NB4 (cell line): Measurements from ENCODE around the gene NFATC1.

Source experiments
- DNase-seq: peaks from one replicate; pipeline ENCODE4 v3.0.0; 2010; ENCODE audit warnings: low read depth
- H3K4me3 ChIP-seq: one replicate; pipeline ENCODE4 v1.5.1; 2011; ENCODE audit warnings: mild to moderate bottlenecking, low read depth, low read length, moderate library complexity
- CTCF ChIP-seq: IDR thresholded peaks from one replicate; pipeline ENCODE4 v1.5.1; 2012; ENCODE audit warnings: low read depth, low read length
- MYC ChIP-seq: IDR thresholded peaks from 2 replicates; pipeline ENCODE4 v1.6.1; 2011; ENCODE audit warnings: low read depth, low read length
- POLR2A ChIP-seq: IDR thresholded peaks from 2 replicates; pipeline ENCODE4 v1.6.1; 2011; ENCODE audit warnings: mild to moderate bottlenecking; ENCODE audit not compliant: insufficient read length; ENCODE audit errors: extremely low read depth
- TF ChIP-seq, protein P1 (sequence below): IDR thresholded peaks from 2 replicates; pipeline ENCODE4 v1.6.1; 2011; ENCODE audit warnings: low read depth, low read length

Gene NFATC1

GRCh38 chr18:79506191-79507075 is 110.7 kb downstream of the NFATC1 start:
- TF ChIP-seq CTCF = no peak
- TF ChIP-seq, protein P1, sequence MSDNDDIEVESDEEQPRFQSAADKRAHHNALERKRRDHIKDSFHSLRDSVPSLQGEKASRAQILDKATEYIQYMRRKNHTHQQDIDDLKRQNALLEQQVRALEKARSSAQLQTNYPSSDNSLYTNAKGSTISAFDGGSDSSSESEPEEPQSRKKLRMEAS = no peak
- TF ChIP-seq POLR2A = no peak
- TF ChIP-seq MYC = no peak
- DNase-seq = no peak
- H3K4me3 ChIP-seq = no peak overlapping the region

DNA sequence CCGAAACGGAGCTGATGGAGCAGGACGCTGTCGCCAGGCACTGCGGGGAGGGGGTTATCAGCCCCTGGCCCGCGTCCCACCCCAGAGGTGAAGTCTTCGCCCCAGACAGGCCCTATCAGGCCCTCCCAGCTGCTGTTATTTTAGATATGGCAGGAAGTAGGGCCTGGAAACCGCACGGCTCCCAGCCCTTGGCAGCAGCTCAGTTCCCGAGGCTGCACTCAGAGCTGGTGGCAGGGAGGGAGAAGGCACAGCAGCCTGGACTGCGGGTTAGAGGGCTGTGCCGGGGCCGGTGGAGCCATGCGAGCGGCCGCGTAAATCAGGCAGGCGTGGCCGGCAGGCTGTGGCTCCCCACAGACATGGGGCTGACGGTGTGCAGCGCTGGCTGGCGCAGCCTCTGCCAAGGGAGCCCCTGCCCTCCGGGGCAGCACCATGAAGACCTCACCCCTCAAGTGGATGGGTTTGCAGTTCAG is 111.4 kb downstream of the NFATC1 start:
- H3K4me3 ChIP-seq = no peak overlapping the region
- TF ChIP-seq MYC = no peak
- DNase-seq = peak; percentile 58

DNA sequence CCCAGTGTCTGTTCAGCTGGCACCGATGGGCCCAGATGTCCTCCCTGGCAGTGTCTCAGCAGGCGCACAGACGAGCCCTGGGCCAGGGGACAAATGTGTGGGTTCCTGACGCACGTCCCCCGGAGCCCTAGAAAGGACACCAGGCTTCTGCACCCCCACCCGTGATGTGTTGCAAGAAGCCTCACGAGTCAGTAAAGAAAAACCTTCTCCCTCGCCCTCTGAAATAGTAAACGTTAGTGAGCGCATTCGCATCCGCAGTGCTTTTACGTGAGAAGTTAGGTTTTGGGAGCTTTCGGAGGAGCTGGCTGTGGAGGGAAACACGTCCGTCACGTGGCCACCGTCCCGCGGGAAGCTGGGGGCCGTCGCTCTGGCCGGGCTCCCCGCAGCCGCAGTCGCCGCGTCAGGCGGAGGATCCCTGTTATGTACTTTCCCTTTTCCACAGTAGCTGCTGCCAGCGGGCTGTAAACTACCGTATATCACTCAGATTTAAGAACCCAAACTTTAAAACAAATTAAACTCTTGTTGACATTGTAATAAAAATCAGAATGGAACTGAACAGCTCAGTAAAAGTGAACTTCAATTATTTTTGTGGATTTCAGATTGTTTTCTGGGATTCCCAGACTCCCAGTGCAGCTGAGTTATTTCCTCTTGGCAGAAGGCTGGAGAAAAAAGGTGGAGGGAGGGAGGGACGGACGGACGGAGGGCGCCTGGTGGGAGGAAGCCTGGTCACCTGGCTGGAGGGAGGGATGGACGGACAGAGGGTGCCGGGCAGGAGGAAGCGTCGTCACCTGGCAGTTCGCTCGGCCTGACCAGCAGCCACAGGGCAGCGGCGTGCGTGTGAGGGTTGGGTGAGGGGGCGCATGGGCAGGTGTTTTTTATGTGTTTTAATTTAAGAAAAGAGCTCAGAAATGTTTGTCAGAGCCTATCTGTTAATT is 112.1 kb downstream of the NFATC1 start:
- H3K4me3 ChIP-seq = no peak overlapping the region
- TF ChIP-seq, protein P1 = no peak
- no peak for TF ChIP-seq MYC
- no peak for TF ChIP-seq POLR2A
- no peak for TF ChIP-seq CTCF
- DNase-seq = peak; percentile 36

- TF ChIP-seq CTCF (no peak), POLR2A (no peak), MYC (no peak)
- TF ChIP-seq, protein P1 = no peak
- DNase-seq = peak; percentile 75
- H3K4me3 ChIP-seq = no peak overlapping the region
Observed at GRCh38 chr18:79508565-79509535, 113.1 kb downstream of the NFATC1 start.

GRCh38 chr18:79509536-79509930 is 113.8 kb downstream of the NFATC1 start:
- H3K4me3 ChIP-seq = no peak overlapping the region
- no peak for DNase-seq
- no peak for TF ChIP-seq POLR2A
- TF ChIP-seq, protein P1 = no peak
- no peak for TF ChIP-seq MYC
- no peak for TF ChIP-seq CTCF
